PFSK-1 (cell line): ENCODE data around the gene TNFRSF21.

Source experiments
- FOXP2 ChIP-seq: optimal IDR thresholded peaks from 2 replicates; pipeline ENCODE3; 2011; ENCODE audit warnings: borderline replicate concordance, control low read depth, inconsistent platforms; ENCODE audit not compliant: insufficient read depth; ENCODE audit errors: extremely low read length, extremely low read depth
- POLR2AphosphoS5 ChIP-seq: IDR thresholded peaks from 2 replicates; pipeline ENCODE4 v1.6.1; 2012; ENCODE audit warnings: low read depth, mild to moderate bottlenecking, control low read depth, low read length, moderate library complexity
- SIN3A ChIP-seq: IDR thresholded peaks from 2 replicates; pipeline ENCODE4 v1.6.1; 2012; ENCODE audit warnings: mild to moderate bottlenecking, low read length, moderate library complexity, borderline replicate concordance; ENCODE audit not compliant: insufficient read depth
- TAF1 ChIP-seq: IDR thresholded peaks from 2 replicates; pipeline ENCODE4 v1.6.1; 2012; ENCODE audit warnings: low read length, control low read depth, borderline replicate concordance; ENCODE audit not compliant: insufficient read depth
- TF ChIP-seq, protein P1 (sequence below), 2 experiments: IDR thresholded peaks; 2 replicates each; pipeline versions ENCODE4 v1.6.1 to v1.8.0; 2011 to 2012; ENCODE audit warnings: low read depth in 2 of 2, low read length in 2 of 2, control low read depth in 1 of 2, inconsistent platforms in 1 of 2, mild to moderate bottlenecking in 1 of 2, moderate library complexity in 1 of 2; ENCODE audit not compliant: insufficient read depth in 1 of 2

DNA sequence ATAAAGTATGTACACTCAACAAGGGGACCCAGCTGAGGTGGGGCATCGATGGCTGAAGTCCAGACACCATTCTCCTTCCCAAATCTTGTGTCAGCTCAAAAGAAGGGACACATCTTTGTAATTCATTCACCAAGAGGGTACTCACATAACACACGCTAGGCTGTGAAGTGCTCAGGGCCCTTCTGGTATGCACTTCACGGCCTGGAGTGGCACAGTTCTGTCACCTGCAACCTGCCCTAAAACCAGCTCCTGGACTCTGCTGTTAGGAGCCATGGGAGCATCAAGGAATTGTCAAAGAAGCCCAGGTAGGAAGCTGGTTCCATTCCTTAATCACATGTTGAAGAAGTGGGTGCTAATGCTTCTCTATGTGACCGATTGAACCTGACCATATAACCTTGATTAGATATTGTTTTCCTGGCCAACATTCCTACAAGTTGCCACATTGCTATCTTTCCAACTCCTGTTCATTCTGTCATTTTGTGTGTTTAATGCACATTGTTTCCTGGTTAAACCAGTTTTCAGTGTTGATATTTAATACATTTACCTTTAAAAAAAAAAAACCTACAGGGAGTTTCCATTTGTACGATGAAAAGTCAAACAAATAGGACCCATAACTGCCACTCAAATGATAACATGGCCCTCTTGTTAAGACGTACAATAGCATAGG, 127.3 kb downstream of the TNFRSF21 start:
- no peak for TF ChIP-seq FOXP2
- TF ChIP-seq, protein P1, sequence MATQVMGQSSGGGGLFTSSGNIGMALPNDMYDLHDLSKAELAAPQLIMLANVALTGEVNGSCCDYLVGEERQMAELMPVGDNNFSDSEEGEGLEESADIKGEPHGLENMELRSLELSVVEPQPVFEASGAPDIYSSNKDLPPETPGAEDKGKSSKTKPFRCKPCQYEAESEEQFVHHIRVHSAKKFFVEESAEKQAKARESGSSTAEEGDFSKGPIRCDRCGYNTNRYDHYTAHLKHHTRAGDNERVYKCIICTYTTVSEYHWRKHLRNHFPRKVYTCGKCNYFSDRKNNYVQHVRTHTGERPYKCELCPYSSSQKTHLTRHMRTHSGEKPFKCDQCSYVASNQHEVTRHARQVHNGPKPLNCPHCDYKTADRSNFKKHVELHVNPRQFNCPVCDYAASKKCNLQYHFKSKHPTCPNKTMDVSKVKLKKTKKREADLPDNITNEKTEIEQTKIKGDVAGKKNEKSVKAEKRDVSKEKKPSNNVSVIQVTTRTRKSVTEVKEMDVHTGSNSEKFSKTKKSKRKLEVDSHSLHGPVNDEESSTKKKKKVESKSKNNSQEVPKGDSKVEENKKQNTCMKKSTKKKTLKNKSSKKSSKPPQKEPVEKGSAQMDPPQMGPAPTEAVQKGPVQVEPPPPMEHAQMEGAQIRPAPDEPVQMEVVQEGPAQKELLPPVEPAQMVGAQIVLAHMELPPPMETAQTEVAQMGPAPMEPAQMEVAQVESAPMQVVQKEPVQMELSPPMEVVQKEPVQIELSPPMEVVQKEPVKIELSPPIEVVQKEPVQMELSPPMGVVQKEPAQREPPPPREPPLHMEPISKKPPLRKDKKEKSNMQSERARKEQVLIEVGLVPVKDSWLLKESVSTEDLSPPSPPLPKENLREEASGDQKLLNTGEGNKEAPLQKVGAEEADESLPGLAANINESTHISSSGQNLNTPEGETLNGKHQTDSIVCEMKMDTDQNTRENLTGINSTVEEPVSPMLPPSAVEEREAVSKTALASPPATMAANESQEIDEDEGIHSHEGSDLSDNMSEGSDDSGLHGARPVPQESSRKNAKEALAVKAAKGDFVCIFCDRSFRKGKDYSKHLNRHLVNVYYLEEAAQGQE (IDR thresholded peaks at IDR 0.05; ENCODE audit: insufficient read depth in 1 of 2, low read depth in 2 of 2, low read length in 2 of 2), result no peak
- no peak for TF ChIP-seq SIN3A
- TF ChIP-seq TAF1, result no peak
- TF ChIP-seq POLR2AphosphoS5, result no peak
